ENCODE data around the gene SCLT1.

DNA sequence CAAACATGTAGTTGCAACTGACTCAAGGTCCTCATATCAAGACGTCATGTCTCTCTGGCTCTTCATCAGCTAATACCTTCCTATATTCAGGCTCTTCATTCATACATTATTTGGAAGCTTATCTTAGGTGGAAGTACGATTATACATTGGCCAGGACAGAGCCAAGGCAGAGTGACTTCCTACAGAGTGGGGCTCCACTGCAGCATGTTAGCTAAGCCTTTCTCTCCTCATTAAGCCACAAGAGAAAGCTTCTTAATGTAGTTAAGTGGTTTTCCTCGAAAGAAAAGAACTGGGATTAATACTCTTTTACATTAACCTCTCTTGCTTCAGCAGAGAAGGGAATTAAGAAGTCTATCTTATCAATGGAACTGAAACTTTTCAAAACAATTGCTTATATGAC lies 17.6 kb upstream of the SCLT1 start:
- TF ChIP-seq AKAP8 (CRISPR knock-in tag; IDR thresholded peaks at IDR 0.05), result no peak
- TF ChIP-seq HOXA3 (CRISPR knock-in tag; IDR thresholded peaks at IDR 0.05), result no peak
- TF ChIP-seq TCF7 (IDR thresholded peaks at IDR 0.05; ENCODE audit: low read depth), result no peak
- TF ChIP-seq, protein P1, sequence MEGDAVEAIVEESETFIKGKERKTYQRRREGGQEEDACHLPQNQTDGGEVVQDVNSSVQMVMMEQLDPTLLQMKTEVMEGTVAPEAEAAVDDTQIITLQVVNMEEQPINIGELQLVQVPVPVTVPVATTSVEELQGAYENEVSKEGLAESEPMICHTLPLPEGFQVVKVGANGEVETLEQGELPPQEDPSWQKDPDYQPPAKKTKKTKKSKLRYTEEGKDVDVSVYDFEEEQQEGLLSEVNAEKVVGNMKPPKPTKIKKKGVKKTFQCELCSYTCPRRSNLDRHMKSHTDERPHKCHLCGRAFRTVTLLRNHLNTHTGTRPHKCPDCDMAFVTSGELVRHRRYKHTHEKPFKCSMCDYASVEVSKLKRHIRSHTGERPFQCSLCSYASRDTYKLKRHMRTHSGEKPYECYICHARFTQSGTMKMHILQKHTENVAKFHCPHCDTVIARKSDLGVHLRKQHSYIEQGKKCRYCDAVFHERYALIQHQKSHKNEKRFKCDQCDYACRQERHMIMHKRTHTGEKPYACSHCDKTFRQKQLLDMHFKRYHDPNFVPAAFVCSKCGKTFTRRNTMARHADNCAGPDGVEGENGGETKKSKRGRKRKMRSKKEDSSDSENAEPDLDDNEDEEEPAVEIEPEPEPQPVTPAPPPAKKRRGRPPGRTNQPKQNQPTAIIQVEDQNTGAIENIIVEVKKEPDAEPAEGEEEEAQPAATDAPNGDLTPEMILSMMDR (CRISPR knock-in tag; IDR thresholded peaks at IDR 0.05), result no peak
- TF ChIP-seq, protein P2, sequence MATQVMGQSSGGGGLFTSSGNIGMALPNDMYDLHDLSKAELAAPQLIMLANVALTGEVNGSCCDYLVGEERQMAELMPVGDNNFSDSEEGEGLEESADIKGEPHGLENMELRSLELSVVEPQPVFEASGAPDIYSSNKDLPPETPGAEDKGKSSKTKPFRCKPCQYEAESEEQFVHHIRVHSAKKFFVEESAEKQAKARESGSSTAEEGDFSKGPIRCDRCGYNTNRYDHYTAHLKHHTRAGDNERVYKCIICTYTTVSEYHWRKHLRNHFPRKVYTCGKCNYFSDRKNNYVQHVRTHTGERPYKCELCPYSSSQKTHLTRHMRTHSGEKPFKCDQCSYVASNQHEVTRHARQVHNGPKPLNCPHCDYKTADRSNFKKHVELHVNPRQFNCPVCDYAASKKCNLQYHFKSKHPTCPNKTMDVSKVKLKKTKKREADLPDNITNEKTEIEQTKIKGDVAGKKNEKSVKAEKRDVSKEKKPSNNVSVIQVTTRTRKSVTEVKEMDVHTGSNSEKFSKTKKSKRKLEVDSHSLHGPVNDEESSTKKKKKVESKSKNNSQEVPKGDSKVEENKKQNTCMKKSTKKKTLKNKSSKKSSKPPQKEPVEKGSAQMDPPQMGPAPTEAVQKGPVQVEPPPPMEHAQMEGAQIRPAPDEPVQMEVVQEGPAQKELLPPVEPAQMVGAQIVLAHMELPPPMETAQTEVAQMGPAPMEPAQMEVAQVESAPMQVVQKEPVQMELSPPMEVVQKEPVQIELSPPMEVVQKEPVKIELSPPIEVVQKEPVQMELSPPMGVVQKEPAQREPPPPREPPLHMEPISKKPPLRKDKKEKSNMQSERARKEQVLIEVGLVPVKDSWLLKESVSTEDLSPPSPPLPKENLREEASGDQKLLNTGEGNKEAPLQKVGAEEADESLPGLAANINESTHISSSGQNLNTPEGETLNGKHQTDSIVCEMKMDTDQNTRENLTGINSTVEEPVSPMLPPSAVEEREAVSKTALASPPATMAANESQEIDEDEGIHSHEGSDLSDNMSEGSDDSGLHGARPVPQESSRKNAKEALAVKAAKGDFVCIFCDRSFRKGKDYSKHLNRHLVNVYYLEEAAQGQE (IDR thresholded peaks at IDR 0.05; ENCODE audit: borderline replicate concordance in 1 of 2, low read depth in 1 of 2, low read length in 2 of 2), result no peak
- TF ChIP-seq, protein P3, sequence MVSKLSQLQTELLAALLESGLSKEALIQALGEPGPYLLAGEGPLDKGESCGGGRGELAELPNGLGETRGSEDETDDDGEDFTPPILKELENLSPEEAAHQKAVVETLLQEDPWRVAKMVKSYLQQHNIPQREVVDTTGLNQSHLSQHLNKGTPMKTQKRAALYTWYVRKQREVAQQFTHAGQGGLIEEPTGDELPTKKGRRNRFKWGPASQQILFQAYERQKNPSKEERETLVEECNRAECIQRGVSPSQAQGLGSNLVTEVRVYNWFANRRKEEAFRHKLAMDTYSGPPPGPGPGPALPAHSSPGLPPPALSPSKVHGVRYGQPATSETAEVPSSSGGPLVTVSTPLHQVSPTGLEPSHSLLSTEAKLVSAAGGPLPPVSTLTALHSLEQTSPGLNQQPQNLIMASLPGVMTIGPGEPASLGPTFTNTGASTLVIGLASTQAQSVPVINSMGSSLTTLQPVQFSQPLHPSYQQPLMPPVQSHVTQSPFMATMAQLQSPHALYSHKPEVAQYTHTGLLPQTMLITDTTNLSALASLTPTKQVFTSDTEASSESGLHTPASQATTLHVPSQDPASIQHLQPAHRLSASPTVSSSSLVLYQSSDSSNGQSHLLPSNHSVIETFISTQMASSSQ (IDR thresholded peaks at IDR 0.05; ENCODE audit: low read depth), result no peak
- TF ChIP-seq, protein P3 (CRISPR knock-in tag; IDR thresholded peaks at IDR 0.05; ENCODE audit: borderline replicate concordance), result no peak
- TF ChIP-seq ZNF160 (CRISPR knock-in tag; IDR thresholded peaks at IDR 0.05), result no peak
- no peak for TF ChIP-seq ELF4 (CRISPR knock-in tag; IDR thresholded peaks at IDR 0.05; ENCODE audit: borderline replicate concordance)

Data from HepG2 (cell line).